Left lung (tissue), 10 donors: Measurements from ENCODE around the gene GFI1B. TPM values are rescaled to one million over a fixed set of nuclear protein-coding genes. Genes with fewer than 3 reads are reported as not detected.
A peak's percentile ranks its signal among the peaks of the same experiment; 100 is the strongest.

ENCODE experiments used
- ATAC-seq: fragments of 200-7000 bp; cut with Tn5 transposase; one replicate; pipeline ENCODE4 v1.9.1; 2020; ENCODE audit warnings: moderate library complexity
- DNase-seq, 4 donors: peaks; one replicate each; pipeline ENCODE4 v3.0.0-alpha.2; 2013 to 2020
- H3K27ac ChIP-seq, 2 donors: fragments of 200-600 bp; sonication (generic) in 1 of 2; one replicate each; pipeline versions ENCODE4 v1.5.0 to v1.8.0; 2020 to 2021
- H3K27me3 ChIP-seq, 2 donors: fragments of 200-600 bp; sonication (generic) in 1 of 2; one replicate each; pipeline versions ENCODE4 v1.5.0 to v1.8.0; 2020 to 2021
- H3K36me3 ChIP-seq, 2 donors: fragments of 200-600 bp; sonication (generic) in 1 of 2; one replicate each; pipeline versions ENCODE4 v1.5.0 to v1.8.0; 2020 to 2021
- H3K4me1 ChIP-seq, 2 donors: fragments of 200-600 bp; one replicate each; pipeline ENCODE4 v1.8.0; 2021
- H3K4me3 ChIP-seq, 2 donors: fragments of 200-600 bp; sonication (generic) in 1 of 2; one replicate each; pipeline versions ENCODE4 v1.5.0 to v1.8.0; 2020 to 2021; ENCODE audit warnings: mild to moderate bottlenecking in 1 of 2
- H3K9me3 ChIP-seq, 2 donors: fragments of 200-600 bp; sonication (generic) in 1 of 2; one replicate each; pipeline versions ENCODE4 v1.5.0 to v1.8.0; 2020 to 2021
- CTCF ChIP-seq, 2 donors: fragments of 200-600 bp; sonication (generic) in 1 of 2; IDR thresholded peaks; one replicate each; pipeline versions ENCODE4 v1.5.0 to v1.8.0; 2021; ENCODE audit warnings: antibody characterized with exemption in 2 of 2
- intact Hi-C, 2 donors: fragments of 100-400 bp; cut with DNase I; formaldehyde crosslinking; loops; one replicate each; pipeline versions ENCODE4 v1.11.2 to v1.14.2; 2022
- polyA plus RNA-seq, 6 donors: library from polyadenylated mRNA; unstranded; fragments of 120-200 nt; gene quantifications; one replicate each; pipeline ENCODE4 v1.2.1, GENCODE V29; 2013; ENCODE audit not compliant: insufficient read length in 6 of 6
- total RNA-seq, 2 donors: library from RNA; stranded (reverse); fragmentation: NEBNext Ultra II Directional; extraction: Animal tissue kit (Norgen Biotek cat#: 25700); gene quantifications; one replicate each; pipeline ENCODE4 v1.2.1, GENCODE V29; 2021
- donor health status: DM: no; HTN: yes; CAD: no.
- donor health status: DM: no; HTN: no; CAD: no.

GFI1B gene
- total and polyA plus RNA-seq, 8 donors, result 0.18 to 1.4 (median 1.2) TPM

GRCh38 chr9:132939169-132939568 is 39.3 kb upstream of the GFI1B start:
- no peak overlapping the region for H3K27ac ChIP-seq
- intact Hi-C loops, result no loop called here
- no peak for TF ChIP-seq CTCF (IDR thresholded peaks at IDR 0.05)
- peaks cover 0 to 6% of the 10 kb centered on the region in 2 donors for H3K36me3 ChIP-seq
- peaks cover 12 to 28% of the 10 kb centered on the region in 2 donors for H3K4me1 ChIP-seq
- ATAC-seq (no peak), DNase-seq (no peak)
- no peaks in the 10 kb centered on the region for H3K27me3 ChIP-seq
- H3K4me3 ChIP-seq, result no peak overlapping the region
- H3K9me3 ChIP-seq, result no peaks in the 10 kb centered on the region

- no peak for ATAC-seq
- intact Hi-C loops, result no loop called here
- TF ChIP-seq CTCF (IDR thresholded peaks at IDR 0.05), result no peak
Observed at GRCh38 chr9:132942541-132943182, 35.8 kb upstream of the GFI1B start.

GRCh38 chr9:132943651-132944293 is 34.7 kb upstream of the GFI1B start:
- Histone ChIP-seq H3K36me3 (no peaks in the 10 kb centered on the region), H3K4me3 (peak overlapping the region; percentile 97 to 99), H3K27ac (peak overlapping the region; percentile 97 to 98), H3K27me3 (no peaks in the 10 kb centered on the region), H3K9me3 (no peaks in the 10 kb centered on the region), H3K4me1 (peaks cover 12 to 35% of the 10 kb centered on the region in 2 donors)
- ATAC-seq (no peak), DNase-seq (no peak)
- TF ChIP-seq CTCF (IDR thresholded peaks at IDR 0.05), result no peak
- intact Hi-C loops, result no loop called here

More at GRCh38 chr9:132942541-132943182, 35.8 kb upstream of the GFI1B start:
- Histone ChIP-seq H3K4me1 (peaks cover 12 to 35% of the 10 kb centered on the region in 2 donors), H3K27me3 (no peaks in the 10 kb centered on the region), H3K4me3 (peak overlapping the region in 1 of 2 donors; percentile 99), H3K9me3 (no peaks in the 10 kb centered on the region), H3K27ac (no peak overlapping the region), H3K36me3 (no peaks in the 10 kb centered on the region)
- DNase-seq, result no peak

- no peak for TF ChIP-seq CTCF (IDR thresholded peaks at IDR 0.05)
- Histone ChIP-seq H3K9me3 (no peaks in the 10 kb centered on the region), H3K27ac (peak within 1 kb of the TSS; percentile 97 to 98), H3K4me1 (peaks cover 12 to 35% of the 10 kb centered on the region in 2 donors), H3K36me3 (no peaks in the 10 kb centered on the region), H3K27me3 (no peaks in the 10 kb centered on the region), H3K4me3 (peak within 1 kb of the TSS; percentile 97 to 99)
- ATAC-seq (peak; percentile 94), DNase-seq (peak; percentile 95 to 99 (median 96))
- intact Hi-C loops, result no loop called here
Observed at GRCh38 chr9:132944294-132945185, 34.0 kb upstream of the GFI1B start, which contains the start of gene TSC1. TSS of gene TSC1 (minus strand) at chr9:132944616. CDS start at chr9:132928872, 15,744 bp downstream.
